SU-DHL-6 (cell line): Measurements from ENCODE around the gene MUSTN1.

Experiments used
- EZH2phosphoT487 ChIP-seq: fragments of 200-600 bp; sonication (generic), shearing (Covaris generic); conservative IDR thresholded peaks from 2 replicates; pipeline ENCODE4 v1.6.1; 2018; ENCODE audit warnings: mild to moderate bottlenecking, antibody characterized with exemption, low read length, moderate library complexity, mixed read lengths
- TF ChIP-seq, protein P1 (sequence below): fragments of 200-600 bp; sonication (generic); IDR thresholded peaks from one replicate; pipeline ENCODE4 v1.5.1; 2017; ENCODE audit warnings: antibody characterized with exemption, mild to moderate bottlenecking, low read length, moderate library complexity; ENCODE audit not compliant: insufficient read depth, poor library complexity, severe bottlenecking

DNA sequence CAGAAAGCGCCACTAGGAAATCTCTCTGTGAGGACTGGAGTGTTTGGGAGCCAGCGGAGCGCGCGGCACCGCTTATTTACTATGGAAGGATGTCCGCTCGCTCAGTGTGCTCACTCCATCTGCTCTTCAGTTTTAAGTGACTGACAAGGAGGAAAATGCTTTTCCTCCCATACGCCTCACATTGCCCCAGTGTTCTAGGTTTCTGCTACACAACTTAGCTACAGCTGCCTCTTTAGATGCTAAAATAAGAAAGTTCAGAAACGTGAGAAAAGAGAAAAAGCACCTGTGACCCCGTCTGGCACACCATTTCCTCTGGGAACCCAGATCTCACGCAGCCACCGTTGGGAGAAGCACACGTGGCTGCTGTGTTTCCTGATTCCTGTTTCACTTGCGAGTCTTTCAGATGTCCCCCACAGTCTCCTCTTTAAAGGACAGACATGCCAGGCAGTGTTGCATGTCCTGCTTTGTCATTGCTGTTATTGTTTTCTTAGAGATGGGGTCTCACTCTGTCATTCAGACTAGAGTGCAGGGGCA is 11.7 kb upstream of the MUSTN1 start:
- TF ChIP-seq, protein P1, sequence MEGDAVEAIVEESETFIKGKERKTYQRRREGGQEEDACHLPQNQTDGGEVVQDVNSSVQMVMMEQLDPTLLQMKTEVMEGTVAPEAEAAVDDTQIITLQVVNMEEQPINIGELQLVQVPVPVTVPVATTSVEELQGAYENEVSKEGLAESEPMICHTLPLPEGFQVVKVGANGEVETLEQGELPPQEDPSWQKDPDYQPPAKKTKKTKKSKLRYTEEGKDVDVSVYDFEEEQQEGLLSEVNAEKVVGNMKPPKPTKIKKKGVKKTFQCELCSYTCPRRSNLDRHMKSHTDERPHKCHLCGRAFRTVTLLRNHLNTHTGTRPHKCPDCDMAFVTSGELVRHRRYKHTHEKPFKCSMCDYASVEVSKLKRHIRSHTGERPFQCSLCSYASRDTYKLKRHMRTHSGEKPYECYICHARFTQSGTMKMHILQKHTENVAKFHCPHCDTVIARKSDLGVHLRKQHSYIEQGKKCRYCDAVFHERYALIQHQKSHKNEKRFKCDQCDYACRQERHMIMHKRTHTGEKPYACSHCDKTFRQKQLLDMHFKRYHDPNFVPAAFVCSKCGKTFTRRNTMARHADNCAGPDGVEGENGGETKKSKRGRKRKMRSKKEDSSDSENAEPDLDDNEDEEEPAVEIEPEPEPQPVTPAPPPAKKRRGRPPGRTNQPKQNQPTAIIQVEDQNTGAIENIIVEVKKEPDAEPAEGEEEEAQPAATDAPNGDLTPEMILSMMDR, result no peak
- TF ChIP-seq EZH2phosphoT487, result no peak
